ENCODE measurements around the gene TSNAX.

The TSNAX gene

GRCh38 chr1:231481289-231481688, 47.2 kb upstream of the TSNAX start:
- H3F3A ChIP-seq (ENCODE audit: low read depth): no peaks in the 10 kb centered on the region
- H3K27me3 ChIP-seq (ENCODE audit: insufficient read depth, low read length, poor library complexity, severe bottlenecking): peaks cover 7% of the 10 kb centered on the region
- H3K9me3 ChIP-seq (ENCODE audit: insufficient read depth, low read depth, low read length): no peaks in the 10 kb centered on the region
- H3K4me1 ChIP-seq (ENCODE audit: insufficient read depth, low read length, poor library complexity, severe bottlenecking): no peaks in the 10 kb centered on the region
- no peak overlapping the region for H2AFZ ChIP-seq (ENCODE audit: low read length)
- no peaks in the 10 kb centered on the region for H3K79me2 ChIP-seq (ENCODE audit: insufficient read depth, low read length)
- TF ChIP-seq EZH2phosphoT487 (IDR thresholded peaks at IDR 0.05; ENCODE audit: borderline replicate concordance): no peak
- no peak for TF ChIP-seq CTCF (conservative IDR thresholded peaks at IDR 0.05; ENCODE audit: low read length)
- no peak overlapping the region for H3K9ac ChIP-seq (ENCODE audit: low read depth, low read length, poor library complexity, severe bottlenecking)
- no peaks in the 10 kb centered on the region for H4K20me1 ChIP-seq (ENCODE audit: insufficient read depth, low read length, poor library complexity, severe bottlenecking)
- H3K4me3 ChIP-seq (ENCODE audit: low read length, poor library complexity, severe bottlenecking): no peak overlapping the region
- no peak overlapping the region for H3K4me2 ChIP-seq (ENCODE audit: low read depth, low read length, poor library complexity, severe bottlenecking)
- H3K9me2 ChIP-seq (replicated peaks; ENCODE audit: low read depth, low read length): no peaks in the 10 kb centered on the region
- H3K36me3 ChIP-seq (ENCODE audit: insufficient read depth, low read length): no peaks in the 10 kb centered on the region

GRCh38 chr1:231485029-231485784, 43.3 kb upstream of the TSNAX start:
- H4K20me1 ChIP-seq (ENCODE audit: insufficient read depth, low read length, poor library complexity, severe bottlenecking): no peaks in the 10 kb centered on the region
- H3F3A ChIP-seq (ENCODE audit: low read depth): no peaks in the 10 kb centered on the region
- no peaks in the 10 kb centered on the region for H3K79me2 ChIP-seq (ENCODE audit: insufficient read depth, low read length)
- no peak overlapping the region for H2AFZ ChIP-seq (ENCODE audit: low read length)
- no peak overlapping the region for H3K4me3 ChIP-seq (ENCODE audit: low read length, poor library complexity, severe bottlenecking)
- H3K27me3 ChIP-seq (ENCODE audit: insufficient read depth, low read length, poor library complexity, severe bottlenecking): no peaks in the 10 kb centered on the region
- H3K9me2 ChIP-seq (replicated peaks; ENCODE audit: low read depth, low read length): no peaks in the 10 kb centered on the region
- TF ChIP-seq CTCF (conservative IDR thresholded peaks at IDR 0.05; ENCODE audit: low read length) (no peak), EZH2phosphoT487 (IDR thresholded peaks at IDR 0.05; ENCODE audit: borderline replicate concordance) (no peak)
- no peak overlapping the region for H3K9ac ChIP-seq (ENCODE audit: low read depth, low read length, poor library complexity, severe bottlenecking)
- H3K4me2 ChIP-seq (ENCODE audit: low read depth, low read length, poor library complexity, severe bottlenecking): no peak overlapping the region
- no peaks in the 10 kb centered on the region for H3K4me1 ChIP-seq (ENCODE audit: insufficient read depth, low read length, poor library complexity, severe bottlenecking)
- no peaks in the 10 kb centered on the region for H3K36me3 ChIP-seq (ENCODE audit: insufficient read depth, low read length)
- no peaks in the 10 kb centered on the region for H3K9me3 ChIP-seq (ENCODE audit: insufficient read depth, low read depth, low read length)

- Histone ChIP-seq H3K9me2 (replicated peaks; ENCODE audit: low read depth, low read length) (no peaks in the 10 kb centered on the region), H3K9ac (ENCODE audit: low read depth, low read length, poor library complexity, severe bottlenecking) (no peak overlapping the region), H3K27me3 (ENCODE audit: insufficient read depth, low read length, poor library complexity, severe bottlenecking) (no peaks in the 10 kb centered on the region), H3K4me1 (ENCODE audit: insufficient read depth, low read length, poor library complexity, severe bottlenecking) (no peaks in the 10 kb centered on the region), H2AFZ (ENCODE audit: low read length) (no peak overlapping the region), H3K9me3 (ENCODE audit: insufficient read depth, low read depth, low read length) (no peaks in the 10 kb centered on the region), H3K4me2 (ENCODE audit: low read depth, low read length, poor library complexity, severe bottlenecking) (no peak overlapping the region), H3F3A (ENCODE audit: low read depth) (no peaks in the 10 kb centered on the region), H4K20me1 (ENCODE audit: insufficient read depth, low read length, poor library complexity, severe bottlenecking) (no peaks in the 10 kb centered on the region), H3K4me3 (ENCODE audit: low read length, poor library complexity, severe bottlenecking) (no peak overlapping the region), H3K79me2 (ENCODE audit: insufficient read depth, low read length) (no peaks in the 10 kb centered on the region), H3K36me3 (ENCODE audit: insufficient read depth, low read length) (no peaks in the 10 kb centered on the region)
- no peak for TF ChIP-seq EZH2phosphoT487 (IDR thresholded peaks at IDR 0.05; ENCODE audit: borderline replicate concordance)
Observed at GRCh38 chr1:231487019-231487418, 41.5 kb upstream of the TSNAX start.

GRCh38 chr1:231487910-231488309, 40.6 kb upstream of the TSNAX start:
- Histone ChIP-seq H3F3A (ENCODE audit: low read depth) (no peaks in the 10 kb centered on the region), H4K20me1 (ENCODE audit: insufficient read depth, low read length, poor library complexity, severe bottlenecking) (no peaks in the 10 kb centered on the region), H3K9me3 (ENCODE audit: insufficient read depth, low read depth, low read length) (no peaks in the 10 kb centered on the region), H3K79me2 (ENCODE audit: insufficient read depth, low read length) (no peaks in the 10 kb centered on the region), H3K4me1 (ENCODE audit: insufficient read depth, low read length, poor library complexity, severe bottlenecking) (no peaks in the 10 kb centered on the region), H3K4me2 (ENCODE audit: low read depth, low read length, poor library complexity, severe bottlenecking) (no peak overlapping the region), H2AFZ (ENCODE audit: low read length) (no peak overlapping the region), H3K4me3 (ENCODE audit: low read length, poor library complexity, severe bottlenecking) (no peak overlapping the region), H3K9ac (ENCODE audit: low read depth, low read length, poor library complexity, severe bottlenecking) (no peak overlapping the region), H3K27me3 (ENCODE audit: insufficient read depth, low read length, poor library complexity, severe bottlenecking) (no peaks in the 10 kb centered on the region), H3K9me2 (replicated peaks; ENCODE audit: low read depth, low read length) (no peaks in the 10 kb centered on the region), H3K36me3 (ENCODE audit: insufficient read depth, low read length) (no peaks in the 10 kb centered on the region)
- TF ChIP-seq CTCF (conservative IDR thresholded peaks at IDR 0.05; ENCODE audit: low read length): no peak
- TF ChIP-seq EZH2phosphoT487 (IDR thresholded peaks at IDR 0.05; ENCODE audit: borderline replicate concordance): no peak
